ENCODE data around the gene LRCOL1.
A peak's percentile ranks its signal among the peaks of the same experiment; 100 is the strongest.

The LRCOL1 gene

DNA sequence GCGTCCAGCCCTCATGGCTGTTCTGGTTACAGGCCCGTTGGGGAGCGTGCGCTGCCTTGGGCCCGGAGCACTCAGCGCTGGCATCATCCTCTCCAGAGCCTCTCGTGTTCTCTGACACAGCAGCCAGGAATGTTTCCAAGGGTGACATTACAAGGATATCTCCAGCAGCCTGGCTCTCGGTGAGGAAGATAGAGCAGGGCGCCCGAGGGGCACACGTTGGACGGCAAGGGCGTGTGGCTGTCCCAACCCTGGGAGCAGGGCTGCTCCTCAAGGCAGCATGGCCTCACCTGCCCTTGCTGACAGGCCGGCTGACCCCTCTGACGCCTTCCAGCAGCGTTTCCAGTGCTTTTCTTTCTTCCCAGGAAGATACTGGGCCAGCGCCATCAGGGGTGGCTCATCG, 14.4 kb downstream of the LRCOL1 start:
- peaks cover 0 to 2% (median 0%) of the 10 kb centered on the region in 11 experiments; a peak in 2 of 22 replicates for H3K27me3 ChIP-seq
- no peaks in the 10 kb centered on the region for H3K36me3 ChIP-seq
- no peak overlapping the region for H3K4me3 ChIP-seq
- peak overlapping the region in 4 of 11 experiments; percentile 8 to 38 (median 32); a peak in 4 of 22 replicates for H3K4me2 ChIP-seq
- H3K27ac ChIP-seq, result no peak overlapping the region
- no peak for TF ChIP-seq Cebpa-rat (IDR thresholded peaks at IDR 0.05)
- no peaks in the 10 kb centered on the region for H3K9me3 ChIP-seq (replicated peaks in 1 of 11)
- H4K20me1 ChIP-seq, result no peaks in the 10 kb centered on the region
- H3K4me1 ChIP-seq, result peaks cover 16 to 56% (median 45%) of the 10 kb centered on the region in 10 experiments; a peak in 19 of 20 replicates
- H3K9ac ChIP-seq, result no peak overlapping the region

DNA sequence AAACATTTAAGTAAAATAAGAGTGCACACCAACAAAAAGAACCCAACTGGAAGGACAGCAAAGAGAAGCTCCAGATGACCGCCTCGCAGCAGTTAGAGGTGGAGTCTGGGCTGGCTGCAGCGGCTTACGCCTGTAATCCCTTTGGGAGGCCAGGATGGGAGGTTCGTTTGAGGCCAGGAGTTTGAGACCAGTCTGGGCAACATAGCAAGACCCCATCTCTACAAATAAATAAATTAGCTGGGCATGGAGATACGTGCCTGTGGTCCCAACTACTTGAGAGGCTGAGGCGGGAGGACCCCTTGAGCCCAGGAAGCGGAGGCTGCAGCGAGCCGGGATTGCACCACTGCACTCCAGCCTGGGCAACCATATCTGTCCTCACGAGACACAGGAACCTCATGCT, 15.2 kb downstream of the LRCOL1 start:
- no peak overlapping the region for H3K27ac ChIP-seq
- H3K4me1 ChIP-seq, result peaks cover 9 to 48% (median 36%) of the 10 kb centered on the region in 10 experiments; a peak in 19 of 20 replicates
- H3K4me2 ChIP-seq, result peak overlapping the region in 3 of 11 experiments; percentile 8 to 38 (median 37); a peak in 4 of 22 replicates
- H4K20me1 ChIP-seq, result no peaks in the 10 kb centered on the region
- H3K36me3 ChIP-seq, result no peaks in the 10 kb centered on the region
- H3K9ac ChIP-seq, result no peak overlapping the region
- H3K27me3 ChIP-seq, result no peaks in the 10 kb centered on the region
- no peak overlapping the region for H3K4me3 ChIP-seq
- no peaks in the 10 kb centered on the region for H3K9me3 ChIP-seq (replicated peaks in 1 of 11)
- no peak for TF ChIP-seq Cebpa-rat (IDR thresholded peaks at IDR 0.05)

DNA sequence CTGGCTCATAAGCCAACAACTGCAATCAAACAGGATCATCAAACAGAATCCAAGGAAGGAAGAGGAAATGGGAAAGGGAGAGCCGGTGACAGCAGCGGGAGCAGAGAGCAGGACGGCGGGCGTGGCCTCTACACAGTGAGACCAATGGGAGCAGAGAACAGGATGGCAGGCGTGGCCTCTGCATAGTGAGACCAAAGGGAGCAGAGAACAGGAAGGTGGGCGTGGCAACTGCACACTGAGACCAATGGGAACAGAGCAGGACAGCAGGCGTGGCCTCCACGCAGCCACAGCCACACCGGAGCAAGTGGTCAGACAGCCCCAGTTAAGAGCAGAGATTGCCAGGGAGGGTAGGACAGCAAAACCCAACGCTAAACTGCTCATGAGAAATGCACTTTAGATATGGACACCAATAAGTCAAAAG, 16.4 kb downstream of the LRCOL1 start:
- Histone ChIP-seq H3K4me2 (peak overlapping the region in 6 of 11 experiments; percentile 6 to 52 (median 25); a peak in 11 of 22 replicates), H3K27ac (no peak overlapping the region), H4K20me1 (no peaks in the 10 kb centered on the region), H3K36me3 (no peaks in the 10 kb centered on the region), H3K27me3 (no peaks in the 10 kb centered on the region), H3K4me1 (peaks cover 0 to 35% (median 24%) of the 10 kb centered on the region in 10 experiments; a peak in 16 of 20 replicates), H3K4me3 (no peak overlapping the region), H3K9ac (no peak overlapping the region), H3K9me3 (replicated peaks in 1 of 11) (0 out of 22 replicates have a peak, but pooled peaks cover 0 to under 1% (median 0%) of the 10 kb centered on the region in 11 experiments)
- TF ChIP-seq Cebpa-rat (IDR thresholded peaks at IDR 0.05), result no peak

DNA sequence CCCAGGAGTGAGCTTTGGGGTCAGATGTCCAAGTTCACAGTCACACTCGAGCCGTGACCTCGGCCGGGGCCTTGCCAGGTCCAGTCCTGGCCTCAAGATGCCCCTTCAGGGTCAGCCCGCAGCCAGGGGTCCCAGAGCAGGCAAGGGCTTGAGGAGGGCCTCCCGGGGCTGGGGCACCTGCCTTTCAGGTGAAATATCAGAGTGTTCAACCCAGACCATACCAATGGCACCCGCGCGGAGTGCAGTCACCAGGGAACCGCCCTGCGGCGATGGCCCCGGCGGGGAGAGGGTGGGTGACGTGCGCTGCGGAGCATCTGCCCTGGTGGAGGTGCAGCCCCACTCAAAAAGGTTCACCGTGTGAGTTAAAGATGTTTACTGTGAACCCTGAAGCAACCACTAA, 16.9 kb downstream of the LRCOL1 start:
- H3K4me3 ChIP-seq, result no peak overlapping the region
- peaks cover 0 to 34% (median 22%) of the 10 kb centered on the region in 10 experiments; a peak in 16 of 20 replicates for H3K4me1 ChIP-seq
- H3K9me3 ChIP-seq (replicated peaks in 1 of 11), result peaks cover 0 to 3% (median 0%) of the 10 kb centered on the region in 11 experiments; a peak in 1 of 22 replicates
- no peaks in the 10 kb centered on the region for H3K36me3 ChIP-seq
- H3K4me2 ChIP-seq, result peak overlapping the region in 5 of 11 experiments; percentile 6 to 52 (median 27); a peak in 9 of 22 replicates
- H3K27me3 ChIP-seq, result no peaks in the 10 kb centered on the region
- no peaks in the 10 kb centered on the region; a peak in 1 of 22 replicates for H4K20me1 ChIP-seq
- no peak overlapping the region for H3K9ac ChIP-seq
- no peak for TF ChIP-seq Cebpa-rat (IDR thresholded peaks at IDR 0.05)
- no peak overlapping the region for H3K27ac ChIP-seq

GRCh38 chr12:132593071-132593470, 17.3 kb downstream of the LRCOL1 start:
- H4K20me1 ChIP-seq, result no peaks in the 10 kb centered on the region; a peak in 1 of 22 replicates
- no peak overlapping the region for H3K27ac ChIP-seq
- peaks cover 0 to 3% (median 0%) of the 10 kb centered on the region in 11 experiments; a peak in 1 of 22 replicates for H3K9me3 ChIP-seq (replicated peaks in 1 of 11)
- no peak overlapping the region for H3K4me3 ChIP-seq
- no peaks in the 10 kb centered on the region for H3K36me3 ChIP-seq
- H3K9ac ChIP-seq, result no peak overlapping the region
- H3K27me3 ChIP-seq, result no peaks in the 10 kb centered on the region
- H3K4me2 ChIP-seq, result no peak overlapping the region
- no peak for TF ChIP-seq Cebpa-rat (IDR thresholded peaks at IDR 0.05)
- peaks cover 0 to 34% (median 22%) of the 10 kb centered on the region in 10 experiments; a peak in 16 of 20 replicates for H3K4me1 ChIP-seq

- Histone ChIP-seq H3K27ac (no peak overlapping the region), H3K4me3 (no peak overlapping the region), H4K20me1 (no peaks in the 10 kb centered on the region; a peak in 1 of 22 replicates), H3K4me1 (peaks cover 0 to 30% (median 19%) of the 10 kb centered on the region in 10 experiments; a peak in 16 of 20 replicates), H3K9me3 (replicated peaks in 1 of 11) (peaks cover 0 to 3% (median 0%) of the 10 kb centered on the region in 11 experiments; a peak in 1 of 22 replicates), H3K27me3 (no peaks in the 10 kb centered on the region), H3K36me3 (no peaks in the 10 kb centered on the region), H3K4me2 (no peak overlapping the region), H3K9ac (no peak overlapping the region)
- TF ChIP-seq Cebpa-rat (IDR thresholded peaks at IDR 0.05), result no peak
Observed at GRCh38 chr12:132592282-132592970, 18.0 kb downstream of the LRCOL1 start.

DNA sequence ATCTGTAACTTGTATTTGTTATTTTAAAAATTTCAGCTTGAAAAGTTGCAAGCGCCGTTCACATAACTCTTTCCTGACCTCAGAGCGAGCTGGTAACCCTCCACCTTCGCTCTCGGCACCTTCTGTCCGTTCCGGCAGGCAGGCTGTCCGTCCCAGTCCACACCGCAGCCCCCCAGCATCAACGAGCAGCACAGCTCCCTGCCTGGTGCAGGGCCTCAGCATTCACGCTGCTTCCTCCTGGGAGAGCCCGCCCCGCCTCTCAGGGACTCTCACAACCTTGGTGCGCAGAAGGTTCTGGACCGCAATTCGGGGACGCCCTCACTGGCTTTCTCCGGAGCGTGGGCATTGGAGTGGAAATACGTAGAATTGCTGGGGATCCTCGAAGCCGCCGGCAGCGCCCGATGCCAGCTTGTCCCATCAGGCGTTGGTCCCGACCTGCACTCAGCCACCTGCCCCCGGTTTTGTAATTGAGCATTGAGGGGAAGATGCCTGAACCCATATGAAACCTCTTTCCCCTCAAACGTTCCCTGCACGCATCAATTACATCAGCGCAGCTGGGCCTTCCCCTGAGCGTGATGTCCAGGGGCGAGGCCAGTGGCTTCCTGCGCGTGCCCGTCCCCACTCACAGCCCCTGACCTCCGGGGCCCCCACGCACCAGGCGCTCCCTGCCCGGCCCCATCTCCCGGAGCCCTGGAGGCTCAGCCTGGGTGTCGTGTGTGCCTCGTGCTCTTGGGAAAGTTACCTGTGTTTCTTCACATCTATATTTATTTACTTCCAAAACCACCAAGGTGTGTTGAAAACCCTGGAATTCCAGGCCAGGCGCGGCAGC, 19.1 kb downstream of the LRCOL1 start:
- TF ChIP-seq Cebpa-rat (IDR thresholded peaks at IDR 0.05), result no peak
- Histone ChIP-seq H3K9ac (no peak overlapping the region), H3K4me2 (no peak overlapping the region), H3K27me3 (no peaks in the 10 kb centered on the region), H3K4me3 (no peak overlapping the region), H3K27ac (no peak overlapping the region), H4K20me1 (no peaks in the 10 kb centered on the region; a peak in 1 of 22 replicates), H3K4me1 (peaks cover 0 to 28% (median 16%) of the 10 kb centered on the region in 10 experiments; a peak in 14 of 20 replicates), H3K9me3 (replicated peaks in 1 of 11) (peaks cover 0 to 3% (median 0%) of the 10 kb centered on the region in 11 experiments; a peak in 1 of 22 replicates), H3K36me3 (no peaks in the 10 kb centered on the region)

GRCh38 chr12:132588821-132589669, 21.3 kb downstream of the LRCOL1 start:
- Histone ChIP-seq H3K27ac (no peak overlapping the region), H3K36me3 (peaks cover 0 to 12% (median 7%) of the 10 kb centered on the region in 11 experiments; a peak in 14 of 22 replicates), H4K20me1 (peaks cover 0 to 20% (median 17%) of the 10 kb centered on the region in 11 experiments; a peak in 14 of 22 replicates), H3K4me3 (no peak overlapping the region), H3K4me2 (no peak overlapping the region), H3K27me3 (no peaks in the 10 kb centered on the region), H3K9ac (no peak overlapping the region; a peak in 1 of 22 replicates), H3K4me1 (peaks cover 0 to 12% (median 7%) of the 10 kb centered on the region in 10 experiments; a peak in 13 of 20 replicates), H3K9me3 (replicated peaks in 1 of 11) (peaks cover 0 to 3% (median 0%) of the 10 kb centered on the region in 11 experiments; a peak in 1 of 22 replicates)
- no peak for TF ChIP-seq Cebpa-rat (IDR thresholded peaks at IDR 0.05)
